H1 (cell line): ENCODE results near the gene RAB14. TPM values are rescaled to one million over a fixed set of nuclear protein-coding genes. Genes with fewer than 3 reads are reported as not detected.

Source experiments
- CTCF ChIA-PET: fragments of 300-600 bp; sonication (Branson Sonifier 250); formaldehyde crosslinking; loops from one replicate; lab custom pipeline; 2021; ENCODE audit not compliant: partially characterized antibody; lab: Charles Lee
- POLR2A ChIA-PET: fragments of 300-600 bp; sonication (Branson Sonifier 250); formaldehyde crosslinking; loops from one replicate; lab custom pipeline; 2021; ENCODE audit warnings: inconsistent platforms; ENCODE audit not compliant: partially characterized antibody; lab: Charles Lee
- DNase-seq, 2 experiments: peaks; one replicate each; pipeline versions ENCODE4 v3.0.0 to v3.0.0-alpha.2; 2010 to 2022; ENCODE audit warnings: low spot score in 2 of 2, low read depth in 1 of 2, mixed read lengths in 1 of 2
- FAIRE-seq: peaks from 2 replicates; lab custom pipeline; 2011; peaks lifted over from hg19 to GRCh38; lab: Jason Lieb, UNC
- H2AFZ ChIP-seq: 2 replicates; pipeline ENCODE4 v1.8.1; 2012; ENCODE audit warnings: low read length, inconsistent platforms
- H2AK5ac ChIP-seq: 2 replicates; pipeline ENCODE4 v1.6.1; 2013; ENCODE audit warnings: low read depth, low read length
- H2BK120ac ChIP-seq: replicated peaks from 2 replicates; pipeline ENCODE3; 2013; ENCODE audit warnings: low read depth, low read length, inconsistent platforms
- H2BK12ac ChIP-seq: 2 replicates; pipeline ENCODE4 v1.6.1; 2013; ENCODE audit warnings: low read depth, low read length
- H2BK15ac ChIP-seq: 2 replicates; pipeline ENCODE4 v1.6.1; 2013; ENCODE audit warnings: low read length
- H2BK20ac ChIP-seq: 2 replicates; pipeline ENCODE4 v1.6.1; 2013; ENCODE audit warnings: low read length
- H2BK5ac ChIP-seq: 2 replicates; pipeline ENCODE4 v1.6.1; 2013; ENCODE audit warnings: low read depth, low read length
- H3K14ac ChIP-seq: 2 replicates; pipeline ENCODE4 v1.6.1; 2013; ENCODE audit warnings: inconsistent platforms; ENCODE audit not compliant: insufficient read length
- H3K18ac ChIP-seq: 2 replicates; pipeline ENCODE4 v1.6.1; 2013; ENCODE audit warnings: low read length; ENCODE audit errors: extremely low read depth
- H3K23ac ChIP-seq: 2 replicates; pipeline ENCODE4 v1.6.1; 2013; ENCODE audit warnings: inconsistent platforms; ENCODE audit not compliant: insufficient read length
- H3K23me2 ChIP-seq: 2 replicates; pipeline ENCODE4 v1.6.1; 2013; ENCODE audit warnings: low read depth, low read length
- H3K27ac ChIP-seq: 2 replicates; pipeline ENCODE4 v1.6.1; 2011; ENCODE audit warnings: low read depth, low read length, inconsistent platforms
- H3K27me3 ChIP-seq, 4 experiments: replicated peaks in 1 of 4; 1 replicate in 1 of 4; 2 replicates in 3 of 4; pipeline versions ENCODE4 v1.6.1 to v1.8.1; 2011 to 2013; ENCODE audit warnings: low read length in 3 of 4, mild to moderate bottlenecking in 3 of 4, inconsistent platforms in 2 of 4, mixed read lengths in 2 of 4, moderate library complexity in 1 of 4; ENCODE audit not compliant: control insufficient read depth in 3 of 4, insufficient read depth in 3 of 4; ENCODE audit errors: extremely low read depth in 1 of 4
- H3K36me3 ChIP-seq, 4 experiments: 2 replicates each; pipeline versions ENCODE4 v1.6.1 to v1.8.1; 2011 to 2013; ENCODE audit warnings: mild to moderate bottlenecking in 4 of 4, low read length in 3 of 4, moderate library complexity in 2 of 4, control low read depth in 1 of 4, inconsistent platforms in 1 of 4; ENCODE audit not compliant: insufficient read depth in 4 of 4, control insufficient read depth in 2 of 4
- H3K4ac ChIP-seq: replicated peaks from 2 replicates; pipeline ENCODE3; 2013; ENCODE audit warnings: low read length, low read depth, mixed read lengths, inconsistent platforms; ENCODE audit not compliant: insufficient read length
- H3K4me1 ChIP-seq, 4 experiments: replicated peaks in 1 of 4; 1 replicate in 1 of 4; 2 replicates in 3 of 4; pipeline versions ENCODE4 v1.6.1 to v1.8.1; 2011 to 2013; ENCODE audit warnings: low read length in 3 of 4, inconsistent platforms in 2 of 4, mixed read lengths in 1 of 4; ENCODE audit not compliant: insufficient read depth in 4 of 4, control insufficient read depth in 3 of 4
- H3K4me2 ChIP-seq, 2 experiments: 2 replicates each; pipeline versions ENCODE4 v1.6.1 to v1.8.1; 2011 to 2013; ENCODE audit warnings: low read depth in 2 of 2, low read length in 2 of 2, control low read depth in 1 of 2, inconsistent platforms in 1 of 2, mild to moderate bottlenecking in 1 of 2; ENCODE audit not compliant: insufficient read depth in 1 of 2
- H3K4me3 ChIP-seq, 4 experiments: fragments of 200-600, 300-600 bp in 1 of 4; sonication (generic), shearing (Covaris generic), sonication (Bioruptor Twin) in 1 of 4; 2 replicates each; pipeline versions ENCODE4 v1.5.1 to v1.8.1; 2011 to 2016; ENCODE audit warnings: low read length in 4 of 4, low read depth in 3 of 4, control low read depth in 2 of 4, inconsistent platforms in 2 of 4, mild to moderate bottlenecking in 2 of 4, mixed read lengths in 1 of 4, moderate library complexity in 1 of 4; ENCODE audit not compliant: insufficient read depth in 2 of 4; ENCODE audit errors: extremely low read depth in 1 of 4
- H3K56ac ChIP-seq: replicated peaks from 2 replicates; pipeline ENCODE3; 2013; ENCODE audit warnings: low read depth, mild to moderate bottlenecking, mixed read lengths, low read length, inconsistent platforms; ENCODE audit not compliant: insufficient read length
- H3K79me1 ChIP-seq: 2 replicates; pipeline ENCODE4 v1.6.1; 2013; ENCODE audit warnings: low read depth, low read length, control low read depth
- H3K79me2 ChIP-seq, 2 experiments: 2 replicates each; pipeline versions ENCODE4 v1.6.1 to v1.8.1; 2012 to 2013; ENCODE audit warnings: low read length in 2 of 2, mild to moderate bottlenecking in 2 of 2, inconsistent platforms in 1 of 2; ENCODE audit not compliant: insufficient read depth in 2 of 2, control insufficient read depth in 1 of 2
- H3K9ac ChIP-seq, 4 experiments: replicated peaks in 1 of 4; 1 replicate in 1 of 4; 2 replicates in 3 of 4; pipeline versions ENCODE4 v1.6.1 to v1.8.1; 2011 to 2013; ENCODE audit warnings: low read depth in 3 of 4, low read length in 3 of 4, control low read depth in 2 of 4, mild to moderate bottlenecking in 2 of 4, moderate library complexity in 2 of 4, inconsistent platforms in 1 of 4; ENCODE audit errors: extremely low read depth in 1 of 4
- H3K9me3 ChIP-seq, 2 experiments: 2 replicates each; pipeline versions ENCODE4 v1.6.1 to v1.8.1; 2012 to 2013; ENCODE audit warnings: mild to moderate bottlenecking in 2 of 2, moderate library complexity in 2 of 2, control low read depth in 1 of 2, inconsistent platforms in 1 of 2, low read depth in 1 of 2, low read length in 1 of 2, mixed read lengths in 1 of 2; ENCODE audit not compliant: insufficient read depth in 2 of 2
- H4K20me1 ChIP-seq, 2 experiments: replicated peaks in 1 of 2; 2 replicates each; pipeline versions ENCODE3 to v1.8.1; 2011 to 2013; ENCODE audit warnings: inconsistent platforms in 2 of 2, low read length in 2 of 2, mild to moderate bottlenecking in 1 of 2; ENCODE audit not compliant: insufficient read depth in 2 of 2, control insufficient read depth in 1 of 2
- H4K5ac ChIP-seq: 2 replicates; pipeline ENCODE4 v1.6.1; 2013; ENCODE audit warnings: low read length, low read depth, mixed read lengths, inconsistent platforms; ENCODE audit not compliant: insufficient read length
- H4K8ac ChIP-seq: 2 replicates; pipeline ENCODE4 v1.8.0; 2013; ENCODE audit warnings: mild to moderate bottlenecking, moderate library complexity, low read length, inconsistent platforms; ENCODE audit not compliant: insufficient read depth; ENCODE audit errors: extremely low read depth
- H4K91ac ChIP-seq: replicated peaks from 2 replicates; pipeline ENCODE3; 2013; ENCODE audit warnings: low read length, mixed read lengths, inconsistent platforms; ENCODE audit not compliant: insufficient read length
- ASH2L ChIP-seq: fragments of 200-600, 300-600 bp; sonication (generic); IDR thresholded peaks from one replicate; pipeline ENCODE4 v1.7.1; 2017; ENCODE audit warnings: low read length
- BACH1 ChIP-seq: IDR thresholded peaks from 2 replicates; pipeline ENCODE4 v1.6.1; 2012; ENCODE audit warnings: low read length, improper control_type of control experiment
- BCL11A ChIP-seq, 2 experiments: IDR thresholded peaks; one replicate each; pipeline ENCODE4 v1.6.1; 2011; ENCODE audit warnings: low read depth in 2 of 2, low read length in 2 of 2, mild to moderate bottlenecking in 2 of 2
- BRCA1 ChIP-seq: IDR thresholded peaks from 2 replicates; pipeline ENCODE4 v1.6.1; 2012; ENCODE audit warnings: low read depth, low read length, improper control_type of control experiment
- CEBPB ChIP-seq: IDR thresholded peaks from 2 replicates; pipeline ENCODE4 v1.6.1; 2012; ENCODE audit warnings: low read depth, low read length
- CREB1 ChIP-seq: IDR thresholded peaks from 2 replicates; pipeline ENCODE4 v1.6.1; 2012; ENCODE audit warnings: inconsistent platforms
- EP300 ChIP-seq, 2 experiments: IDR thresholded peaks; 1 replicate in 1 of 2; 2 replicates in 1 of 2; pipeline ENCODE4 v1.6.1; 2011 to 2012; ENCODE audit warnings: low read depth in 2 of 2, low read length in 2 of 2, mild to moderate bottlenecking in 2 of 2, borderline replicate concordance in 1 of 2, inconsistent platforms in 1 of 2, moderate library complexity in 1 of 2
- GABPA ChIP-seq: IDR thresholded peaks from 2 replicates; pipeline ENCODE4 v1.6.1; 2011; ENCODE audit warnings: mild to moderate bottlenecking, low read length, moderate library complexity, borderline replicate concordance; ENCODE audit not compliant: insufficient read depth
- JUN ChIP-seq: IDR thresholded peaks from 2 replicates; pipeline ENCODE4 v1.6.1; 2011; ENCODE audit warnings: low read depth, mild to moderate bottlenecking, improper control_type of control experiment, low read length
- RXRA ChIP-seq: IDR thresholded peaks from 2 replicates; pipeline ENCODE4 v1.6.1; 2011; ENCODE audit warnings: low read depth, mild to moderate bottlenecking, low read length, moderate library complexity; ENCODE audit not compliant: insufficient read depth
- SP4 ChIP-seq: IDR thresholded peaks from 2 replicates; pipeline ENCODE4 v1.6.1; 2012; ENCODE audit warnings: low read length, inconsistent platforms
- SUZ12 ChIP-seq: fragments of 200-600 bp; sonication (generic); IDR thresholded peaks from 2 replicates; pipeline ENCODE4 v1.6.1; 2012; ENCODE audit warnings: mild to moderate bottlenecking, inconsistent platforms, low read length, moderate library complexity, mixed read lengths
- TCF12 ChIP-seq: IDR thresholded peaks from 2 replicates; pipeline ENCODE4 v1.6.1; 2011; ENCODE audit warnings: low read depth, mild to moderate bottlenecking, low read length
- YY1 ChIP-seq: IDR thresholded peaks from 2 replicates; pipeline ENCODE4 v1.6.1; 2011; ENCODE audit warnings: low read depth, mild to moderate bottlenecking, low read length
- WGBS, 2 experiments: shearing (Covaris generic) in 1 of 2; methylation state at CpG; one replicate each; pipeline versions ENCODE4 v1.1.6 to v1.1.7; 2013 to 2015; ENCODE audit warnings: low lambda C conversion rate in 2 of 2, mixed read lengths in 2 of 2, inconsistent platforms in 1 of 2, low coverage in 1 of 2, missing lambda C conversion rate in 1 of 2; ENCODE audit not compliant: insufficient replicate concordance in 2 of 2, insufficient coverage in 1 of 2, insufficient read length in 1 of 2; ENCODE audit errors: extremely low coverage in 1 of 2, missing lambda C conversion rate in 1 of 2; 5-methylcytosine and 5-hydroxymethylcytosine counted together
- polyA plus RNA-seq, 7 experiments: library from polyadenylated mRNA; depleted of rRNA in 3 of 7; stranded (reverse) in 5 of 7; unstranded in 2 of 7; fragments of >200 nt in 5 of 7; fragments of 200-250 nt in 2 of 7; gene quantifications; 1 replicate in 5 of 7; 2 replicates in 1 of 7; 4 replicates in 1 of 7; pipeline versions ENCODE4 v1.2.1 to v1.2.3, GENCODE V29; 2011 to 2013; ENCODE audit warnings: missing spikeins in 2 of 7, mixed read lengths in 2 of 7
- total RNA-seq: library from RNA; stranded (reverse); fragmentation: NEBNext Ultra II Directional; extraction: Animal tissue kit (Norgen Biotek cat#: 25700); gene quantifications from 2 replicates; pipeline ENCODE4 v1.2.1, GENCODE V29; 2021
- TF ChIP-seq, protein P1 (sequence below): IDR thresholded peaks from 2 replicates; pipeline ENCODE4 v1.6.1; 2011; ENCODE audit warnings: low read length, improper control_type of control experiment

RAB14 gene
- total and polyA plus RNA-seq, 2 of the 8 experiments (the other 6 are each of a cell fraction or from before 2014, with no cell fraction given) = 9.1 to 44.8 TPM

DNA sequence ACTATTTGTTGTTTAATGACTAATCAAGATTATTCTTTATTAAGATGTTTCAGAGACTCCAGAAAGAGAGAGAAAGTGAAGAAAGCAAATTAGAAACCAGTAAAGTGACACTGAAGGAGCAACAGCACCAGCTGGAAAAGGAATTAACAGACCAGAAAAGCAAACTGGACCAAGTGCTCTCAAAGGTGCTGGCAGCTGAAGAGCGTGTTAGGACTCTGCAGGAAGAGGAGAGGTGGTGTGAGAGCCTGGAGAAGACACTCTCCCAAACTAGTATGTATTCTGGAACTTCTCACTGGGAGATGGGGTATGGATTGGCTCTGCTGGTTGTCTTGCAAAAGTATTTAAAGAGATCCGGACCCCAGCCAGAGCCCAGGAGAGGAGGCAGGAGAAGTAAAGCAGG is 33.6 kb downstream of the RAB14 start:
- no peak overlapping the region for H3K23ac ChIP-seq
- H4K20me1 ChIP-seq = no peaks in the 10 kb centered on the region
- H2BK15ac ChIP-seq = no peak overlapping the region
- no peaks in the 10 kb centered on the region for H3K23me2 ChIP-seq
- ChIA-PET POLR2A (no interaction called here), CTCF (interaction anchor here (0.9 to 1.3 kb wide), 3 partner anchors 10 to 62 kb away, joined by 3 read pairs; no protein-coding TSS in a partner anchor)
- no peak overlapping the region for H3K56ac ChIP-seq
- FAIRE-seq (no peak), DNase-seq (no peak)
- no peak overlapping the region for H3K9ac ChIP-seq
- no peak overlapping the region for H2BK20ac ChIP-seq
- 88% methylated on average over 2 of the region's 2 CpGs; no CpG with 5 or more reads in 1 of the 2 experiments for WGBS, 2 experiments
- H2BK120ac ChIP-seq = no peak overlapping the region
- H4K91ac ChIP-seq = no peak overlapping the region
- no peak overlapping the region for H3K27ac ChIP-seq
- H3K4me3 ChIP-seq = no peak overlapping the region
- H2BK12ac ChIP-seq = no peak overlapping the region
- H3K36me3 ChIP-seq = peaks cover 0 to 7% (median 0%) of the 10 kb centered on the region in 4 experiments; a peak in 5 of 8 replicates
- no peaks in the 10 kb centered on the region for H3K4me1 ChIP-seq
- H3K79me2 ChIP-seq = no peaks in the 10 kb centered on the region
- no peak overlapping the region for H2AFZ ChIP-seq
- H2AK5ac ChIP-seq = no peak overlapping the region
- no peak overlapping the region for H2BK5ac ChIP-seq
- no peak overlapping the region for H4K5ac ChIP-seq
- H3K4me2 ChIP-seq = no peak overlapping the region
- no peaks in the 10 kb centered on the region for H3K27me3 ChIP-seq
- no peaks in the 10 kb centered on the region for H3K9me3 ChIP-seq
- H3K18ac ChIP-seq = no peak overlapping the region
- no peak overlapping the region for H3K4ac ChIP-seq
- H3K14ac ChIP-seq = no peak overlapping the region
- H4K8ac ChIP-seq = no peak overlapping the region
- no peaks in the 10 kb centered on the region for H3K79me1 ChIP-seq
- TF ChIP-seq SP4 (no peak), YY1 (no peak), JUN (no peak), GABPA (no peak), TCF12 (no peak), CEBPB (no peak), BACH1 (no peak), ASH2L (no peak), EP300 (IDR thresholded peaks at IDR 0.05; ENCODE audit: borderline replicate concordance in 1 of 2, low read depth in 2 of 2, low read length in 2 of 2) (no peak), CREB1 (no peak), BRCA1 (no peak), SUZ12 (no peak), BCL11A (IDR thresholded peaks at IDR 0.05; ENCODE audit: low read depth in 2 of 2, low read length in 2 of 2) (no peak), RXRA (no peak)
- TF ChIP-seq, protein P1, sequence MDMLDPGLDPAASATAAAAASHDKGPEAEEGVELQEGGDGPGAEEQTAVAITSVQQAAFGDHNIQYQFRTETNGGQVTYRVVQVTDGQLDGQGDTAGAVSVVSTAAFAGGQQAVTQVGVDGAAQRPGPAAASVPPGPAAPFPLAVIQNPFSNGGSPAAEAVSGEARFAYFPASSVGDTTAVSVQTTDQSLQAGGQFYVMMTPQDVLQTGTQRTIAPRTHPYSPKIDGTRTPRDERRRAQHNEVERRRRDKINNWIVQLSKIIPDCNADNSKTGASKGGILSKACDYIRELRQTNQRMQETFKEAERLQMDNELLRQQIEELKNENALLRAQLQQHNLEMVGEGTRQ = no peak
